Stomach (tissue), 19 donors: ENCODE results near the gene PASD1. TPM values are rescaled to one million over a fixed set of nuclear protein-coding genes. Genes with fewer than 3 reads are reported as not detected.

Experiments
- DNase-seq, 2 donors: peaks; one replicate each; pipeline versions ENCODE4 v3.0.0 to v3.0.0-alpha.2; 2013 to 2019
- H3K27ac ChIP-seq, 5 donors: fragments of 200-600 bp in 4 of 5; sonication (generic) in 4 of 5; one replicate each; pipeline ENCODE4 v1.5.1; 2013 to 2019; ENCODE audit warnings: mild to moderate bottlenecking in 1 of 5, moderate library complexity in 1 of 5
- H3K27me3 ChIP-seq, 3 donors: fragments of 200-600 bp; sonication (generic); one replicate each; pipeline ENCODE4 v1.5.1; 2017 to 2019; ENCODE audit warnings: mixed run types in 1 of 3
- H3K36me3 ChIP-seq, 4 donors: fragments of 200-600 bp; sonication (generic); 1 replicate in 3 of 4; 2 replicates in 1 of 4; pipeline ENCODE4 v1.5.1; 2016 to 2019
- H3K4me1 ChIP-seq, 4 donors: fragments of 200-600 bp; sonication (generic); one replicate each; pipeline ENCODE4 v1.5.1; 2016 to 2019
- H3K4me3 ChIP-seq, 4 donors: fragments of 200-600 bp; sonication (generic) in 3 of 4; one replicate each; pipeline ENCODE4 v1.5.1; 2016 to 2019; ENCODE audit warnings: mild to moderate bottlenecking in 1 of 4
- H3K9me3 ChIP-seq, 4 donors: fragments of 200-600 bp; sonication (generic); one replicate each; pipeline ENCODE4 v1.5.1; 2016 to 2019
- EP300 ChIP-seq: sonication (generic); formaldehyde crosslinking; IDR thresholded peaks from one replicate; pipeline ENCODE4 v1.6.1; 2017; ENCODE audit warnings: antibody characterized with exemption
- POLR2A ChIP-seq, 4 donors: fragments of 450-650 bp; IDR thresholded peaks; one replicate each; pipeline ENCODE4 v1.6.1; 2016; ENCODE audit warnings: antibody characterized with exemption in 4 of 4, control low read depth in 2 of 4, mild to moderate bottlenecking in 1 of 4, moderate library complexity in 1 of 4
- POLR2AphosphoS5 ChIP-seq, 3 donors: sonication (generic); formaldehyde crosslinking; IDR thresholded peaks; one replicate each; pipeline ENCODE4 v1.6.1; 2016; ENCODE audit warnings: antibody characterized with exemption in 3 of 3
- WGBS, 5 donors: extraction: QIAGEN DNeasy Blood & Tissue Kit in 3 of 5; methylation state at CpG; one replicate each; pipeline versions ENCODE4 v1.1.5 to v1.1.7; 2013 to 2018; 5-methylcytosine and 5-hydroxymethylcytosine counted together
- intact Hi-C: fragments of 100-400 bp; cut with DNase I; formaldehyde crosslinking; loops from one replicate; pipeline ENCODE4 v1.15.1; 2023; ENCODE audit warnings: low total_unique reads
- long read RNA-seq, 10 donors: transcript quantifications; one replicate each; lab custom pipeline, GENCODE V29; 2026
- polyA plus RNA-seq, 3 donors: library from polyadenylated mRNA; stranded (reverse); fragments of 200-250 nt; gene quantifications; one replicate each; pipeline ENCODE4 v1.2.3, GENCODE V29; 2013
- total RNA-seq, 5 donors: library from RNA; depleted of rRNA; stranded (reverse); fragments of >200 nt; gene quantifications; one replicate each; pipeline versions ENCODE4 v1.1.0 to v1.2.3, GENCODE V29; 2014 to 2016
- TF ChIP-seq, protein P1 (sequence below), 7 experiments: fragments of 450-650 bp in 4 of 7; fragments of 200-600 bp in 3 of 7; sonication (generic) in 3 of 7; IDR thresholded peaks; one replicate each; pipeline ENCODE4 v1.5.1; 2016 to 2019; ENCODE audit warnings: antibody characterized with exemption in 7 of 7, control low read depth in 2 of 7, mild to moderate bottlenecking in 1 of 7
- donor health status: healthy with polysubstance abuse.
- donor health status: Bipolar disorder and iron deficiency.
- donor health status: healthy.

Gene PASD1
- total RNA-seq (not detected), polyA plus RNA-seq (not detected)
- long read RNA-seq, donor 1: 0 reads
- long read RNA-seq, donor 2: 0 reads
- long read RNA-seq, donor 3: 0 reads
- long read RNA-seq, donor 4: 0 reads
- long read RNA-seq, donor 5: 0 reads
- long read RNA-seq, donor 6: 0 reads
- long read RNA-seq, donor 7: 0 reads
- long read RNA-seq, donor 8: 0 reads
- long read RNA-seq, donor 9: 0 reads
- long read RNA-seq, donor 10: 0 reads

DNA sequence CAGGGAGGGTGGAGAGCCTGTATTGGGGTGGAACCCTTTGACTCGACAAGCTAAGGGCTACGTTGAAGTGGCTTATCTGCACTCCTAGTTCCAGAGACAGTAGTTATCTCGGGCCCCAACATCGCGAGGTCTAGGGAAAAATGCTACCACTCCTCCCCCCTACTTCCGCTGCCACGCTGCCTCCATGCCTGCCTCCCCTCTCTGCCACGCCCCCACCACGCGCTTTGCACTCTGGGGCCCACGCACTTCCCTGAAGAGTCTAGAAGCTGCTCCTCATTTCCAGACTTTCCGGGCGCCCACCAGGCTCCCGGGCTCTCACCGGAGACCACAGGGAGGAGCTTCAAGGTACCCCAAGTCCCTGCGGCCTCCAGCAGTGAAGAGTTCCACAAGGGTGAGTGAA lies at the start of gene PASD1:
TSS of gene PASD1 (plus strand) at position 227 of the 400 bp plus-strand sequence. CDS start 37,879 bp downstream, outside the sequence.
- DNase-seq: no peak
- intact Hi-C loops: no loop called here
- no peaks in the 10 kb centered on the region for H3K27me3 ChIP-seq
- H3K9me3 ChIP-seq: peaks cover 0 to 4% (median 0%) of the 10 kb centered on the region in 4 donors
- H3K36me3 ChIP-seq: no peaks in the 10 kb centered on the region
- H3K4me3 ChIP-seq: no peak within 1 kb of the TSS
- H3K4me1 ChIP-seq: no peaks in the 10 kb centered on the region
- 95 to 98% (median 96%) methylated on average over 13 to 16 of the region's 16 CpGs for WGBS, 5 donors
- TF ChIP-seq EP300 (no peak), POLR2A (IDR thresholded peaks at IDR 0.05) (no peak), POLR2AphosphoS5 (IDR thresholded peaks at IDR 0.05) (no peak)
- TF ChIP-seq, protein P1, sequence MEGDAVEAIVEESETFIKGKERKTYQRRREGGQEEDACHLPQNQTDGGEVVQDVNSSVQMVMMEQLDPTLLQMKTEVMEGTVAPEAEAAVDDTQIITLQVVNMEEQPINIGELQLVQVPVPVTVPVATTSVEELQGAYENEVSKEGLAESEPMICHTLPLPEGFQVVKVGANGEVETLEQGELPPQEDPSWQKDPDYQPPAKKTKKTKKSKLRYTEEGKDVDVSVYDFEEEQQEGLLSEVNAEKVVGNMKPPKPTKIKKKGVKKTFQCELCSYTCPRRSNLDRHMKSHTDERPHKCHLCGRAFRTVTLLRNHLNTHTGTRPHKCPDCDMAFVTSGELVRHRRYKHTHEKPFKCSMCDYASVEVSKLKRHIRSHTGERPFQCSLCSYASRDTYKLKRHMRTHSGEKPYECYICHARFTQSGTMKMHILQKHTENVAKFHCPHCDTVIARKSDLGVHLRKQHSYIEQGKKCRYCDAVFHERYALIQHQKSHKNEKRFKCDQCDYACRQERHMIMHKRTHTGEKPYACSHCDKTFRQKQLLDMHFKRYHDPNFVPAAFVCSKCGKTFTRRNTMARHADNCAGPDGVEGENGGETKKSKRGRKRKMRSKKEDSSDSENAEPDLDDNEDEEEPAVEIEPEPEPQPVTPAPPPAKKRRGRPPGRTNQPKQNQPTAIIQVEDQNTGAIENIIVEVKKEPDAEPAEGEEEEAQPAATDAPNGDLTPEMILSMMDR (IDR thresholded peaks at IDR 0.05): no peak
- H3K27ac ChIP-seq: no peak within 1 kb of the TSS

DNA sequence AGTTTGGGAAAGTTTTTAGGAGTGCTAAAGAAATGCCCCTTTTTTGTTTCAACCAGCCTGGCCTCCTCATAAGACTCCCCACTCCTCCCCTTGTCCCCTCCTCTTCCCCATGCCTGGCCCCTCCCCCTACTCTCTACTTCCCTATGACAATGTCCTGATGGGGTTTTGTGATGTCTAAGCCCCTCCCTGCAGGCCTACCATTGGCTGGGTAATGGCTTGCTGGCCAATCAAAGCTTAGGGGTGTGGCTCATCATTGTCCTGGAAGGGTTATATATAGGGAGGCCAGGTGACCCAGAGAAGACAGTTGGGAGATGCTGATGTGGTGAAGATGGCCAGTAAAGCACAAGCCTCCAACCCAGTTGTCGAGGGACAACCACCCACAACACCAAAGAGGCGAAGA lies 48.2 kb upstream of the PASD1 start:
- H3K27ac ChIP-seq: no peak overlapping the region

DNA sequence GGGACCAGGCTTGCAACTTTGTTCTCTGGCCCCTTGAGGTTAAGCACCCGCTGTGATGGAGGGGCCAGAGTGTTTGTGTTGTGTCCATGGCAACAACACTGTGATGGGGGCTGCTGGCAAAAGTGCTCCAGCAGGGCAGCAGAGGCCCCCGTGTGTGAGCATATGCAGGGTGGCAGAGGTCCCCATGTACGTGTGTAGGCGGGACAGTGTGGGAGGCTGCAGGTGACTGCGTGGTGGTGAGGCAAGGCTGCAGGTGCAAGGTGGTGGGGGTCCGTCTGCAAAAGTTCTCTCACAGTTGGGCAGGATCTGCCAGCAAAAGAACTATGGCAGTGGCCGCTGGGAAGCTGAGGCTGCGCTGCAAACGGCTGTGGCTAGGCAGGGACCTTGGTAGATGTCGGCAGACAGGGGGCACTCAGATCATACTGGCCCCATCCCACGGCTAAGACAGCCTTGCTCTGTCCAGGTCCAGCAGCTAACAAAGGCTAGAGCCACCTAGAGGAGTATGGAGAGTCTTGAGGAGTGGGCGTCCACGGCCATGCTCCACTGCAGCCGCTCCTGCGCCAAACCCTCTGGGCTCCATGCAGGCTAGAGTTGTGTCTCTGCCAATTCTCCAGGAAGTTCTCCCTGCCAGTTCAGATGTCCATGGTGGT lies 46.8 kb upstream of the PASD1 start:
- no peaks in the 10 kb centered on the region for H3K36me3 ChIP-seq
- no peak overlapping the region for H3K27ac ChIP-seq
- TF ChIP-seq EP300: no peak
- no peak for TF ChIP-seq POLR2A (IDR thresholded peaks at IDR 0.05)
- TF ChIP-seq, protein P1 (IDR thresholded peaks at IDR 0.05): no peak
- intact Hi-C loops: no loop called here
- no peaks in the 10 kb centered on the region for H3K4me1 ChIP-seq
- no peaks in the 10 kb centered on the region for H3K27me3 ChIP-seq
- no peak overlapping the region for H3K4me3 ChIP-seq
- no peak for DNase-seq
- 68 to 83% (median 80%) methylated on average over 8 to 15 of the region's 15 CpGs for WGBS, 5 donors
- no peaks in the 10 kb centered on the region for H3K9me3 ChIP-seq

More for the DNA sequence above, 48.2 kb upstream of the PASD1 start:
- Histone ChIP-seq H3K4me1 (no peaks in the 10 kb centered on the region), H3K9me3 (no peaks in the 10 kb centered on the region), H3K36me3 (no peaks in the 10 kb centered on the region), H3K27me3 (no peaks in the 10 kb centered on the region), H3K4me3 (no peak overlapping the region)
- no peak for DNase-seq
- 55 to 93% (median 75%) methylated on average over 2 of the region's 2 CpGs; no CpG with 5 or more reads in 1 of the 5 donors for WGBS, 5 donors
- intact Hi-C loops: no loop called here
- TF ChIP-seq POLR2A (IDR thresholded peaks at IDR 0.05) (no peak), EP300 (no peak), POLR2AphosphoS5 (IDR thresholded peaks at IDR 0.05) (no peak)
- TF ChIP-seq, protein P1 (IDR thresholded peaks at IDR 0.05): no peak

- no peaks in the 10 kb centered on the region for H3K36me3 ChIP-seq
- DNase-seq: no peak
- no peaks in the 10 kb centered on the region for H3K27me3 ChIP-seq
- intact Hi-C loops: no loop called here
- no peaks in the 10 kb centered on the region for H3K9me3 ChIP-seq
- TF ChIP-seq, protein P1 (IDR thresholded peaks at IDR 0.05): no peak
- no peak for TF ChIP-seq POLR2A (IDR thresholded peaks at IDR 0.05)
- no peak for TF ChIP-seq POLR2AphosphoS5 (IDR thresholded peaks at IDR 0.05)
- TF ChIP-seq EP300: no peak
- H3K4me1 ChIP-seq: no peaks in the 10 kb centered on the region
- 62 to 76% (median 69%) methylated on average over 2 of the region's 2 CpGs for WGBS, 5 donors
- no peak overlapping the region for H3K4me3 ChIP-seq
- no peak overlapping the region for H3K27ac ChIP-seq
Observed at GRCh38 chrX:151517421-151517820, 46.1 kb upstream of the PASD1 start.
